HG02610 (cell line): ENCODE results near the gene SPRED3.

Experiments
- ATAC-seq: cut with Tn5 transposase; IDR thresholded peaks from one replicate; pipeline ENCODE4 v1.9.1; 2021; ENCODE audit warnings: mild to moderate bottlenecking, moderate library complexity; ENCODE audit not compliant: unreplicated experiment

The SPRED3 gene

DNA sequence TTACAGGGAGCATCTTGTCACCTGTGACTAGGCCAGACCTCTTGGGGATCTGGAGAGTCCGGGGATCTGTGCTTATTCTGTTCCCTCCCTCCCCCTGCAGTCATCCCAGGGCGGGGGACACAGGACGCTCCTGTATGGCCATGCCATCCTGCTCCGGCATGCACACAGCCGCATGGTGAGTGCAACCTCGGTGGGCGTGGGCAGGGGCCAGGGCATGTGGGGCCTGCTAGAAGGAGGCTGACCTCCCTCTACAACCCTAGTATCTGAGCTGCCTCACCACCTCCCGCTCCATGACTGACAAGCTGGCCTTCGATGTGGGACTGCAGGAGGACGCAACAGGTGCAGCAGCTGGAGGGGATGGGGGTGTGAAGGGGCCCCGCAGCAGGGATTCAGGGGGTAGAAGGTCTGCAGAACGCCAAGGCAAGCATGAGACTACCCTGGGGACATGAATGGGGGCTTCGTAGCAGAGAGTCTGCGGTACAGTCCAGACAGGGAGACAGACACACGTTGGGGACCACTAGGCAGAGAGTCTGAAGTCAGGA is 55.0 kb downstream of the SPRED3 start:
- ATAC-seq, result no peak

DNA sequence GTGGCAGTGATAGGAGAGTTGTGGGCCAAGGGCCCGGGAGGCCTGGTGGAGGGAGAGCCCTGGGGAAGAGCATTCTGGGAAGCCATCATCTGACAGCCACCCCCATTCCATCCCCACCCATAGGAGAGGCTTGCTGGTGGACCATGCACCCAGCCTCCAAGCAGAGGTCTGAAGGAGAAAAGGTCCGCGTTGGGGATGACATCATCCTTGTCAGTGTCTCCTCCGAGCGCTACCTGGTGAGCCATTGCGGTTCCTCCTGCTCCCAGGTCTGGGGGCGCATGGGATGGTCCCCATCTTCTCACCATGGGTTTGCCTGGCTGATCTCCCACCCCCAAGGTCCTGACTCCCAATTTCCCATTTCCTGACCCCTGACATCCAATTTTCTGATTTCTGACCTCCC is 55.5 kb downstream of the SPRED3 start:
- no peak for ATAC-seq

DNA sequence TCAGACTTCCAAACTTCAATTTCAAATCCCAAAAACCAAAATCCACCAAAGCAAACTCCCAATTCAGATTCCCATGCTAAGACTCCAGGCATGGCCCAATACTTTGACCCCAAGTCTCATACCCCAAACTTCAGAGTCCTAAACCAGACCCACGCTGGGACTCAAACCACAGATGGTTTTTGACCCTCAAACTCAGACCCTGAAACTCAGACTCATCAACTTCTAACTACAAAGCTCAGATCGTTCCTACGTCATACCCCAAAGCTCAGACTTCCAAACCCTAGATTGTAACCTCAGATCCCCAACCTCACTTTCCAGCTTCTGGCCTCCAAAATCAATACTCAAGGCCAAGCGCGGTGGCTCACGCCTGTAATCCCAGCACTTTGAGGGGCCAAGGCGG is 56.9 kb downstream of the SPRED3 start:
- ATAC-seq, result no peak

DNA sequence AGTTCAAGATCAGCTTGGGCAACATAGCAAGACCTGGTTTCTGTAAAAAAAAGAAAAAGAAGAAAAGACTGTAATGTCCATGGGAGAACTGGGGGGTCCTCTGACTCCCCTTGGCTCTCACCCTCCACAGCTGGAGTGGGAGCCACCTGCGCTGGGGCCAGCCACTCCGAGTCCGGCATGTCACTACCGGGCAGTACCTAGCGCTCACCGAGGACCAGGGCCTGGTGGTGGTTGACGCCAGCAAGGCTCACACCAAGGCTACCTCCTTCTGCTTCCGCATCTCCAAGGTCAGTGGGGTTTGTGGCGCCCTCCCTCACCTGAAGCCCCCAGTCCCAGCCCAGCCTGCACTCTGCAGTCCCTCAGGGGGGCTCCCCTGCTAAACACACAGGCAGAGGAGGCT is 59.7 kb downstream of the SPRED3 start:
- no peak for ATAC-seq
